MCF 10A (cell line): ENCODE measurements around the gene UCHL3. TPM values are rescaled to one million over a fixed set of nuclear protein-coding genes. Genes with fewer than 3 reads are reported as not detected.
A peak's percentile ranks its signal among the peaks of the same experiment; 100 is the strongest.

Experiments
- BruUV-seq: library from RNA; stranded (reverse); fragments of 400-500 nt; replicated peaks from 2 replicates; lab custom pipeline; 2021; lab: Mats Ljungman, UMichigan
- CTCF ChIA-PET: fragments of 300-600 bp; sonication (Branson Sonifier 250); formaldehyde crosslinking; extraction: SDS; loops from one replicate; lab custom pipeline; 2021; ENCODE audit warnings: antibody characterized with exemption, inconsistent platforms; lab: Yijun Ruan, JAX
- POLR2A ChIA-PET: fragments of 300-600, 350-650 bp; sonication (Branson Sonifier 250); formaldehyde crosslinking; extraction: SDS; loops from one replicate; lab custom pipeline; 2020; ENCODE audit warnings: antibody characterized with exemption, inconsistent platforms; lab: Yijun Ruan, JAX
- DNase-seq: peaks from one replicate; pipeline ENCODE4 v3.0.0-alpha.2; 2018; ENCODE audit not compliant: unreplicated experiment
- H3K27ac Mint-ChIP-seq: one replicate; pipeline ENCODE4 v1.8.0; 2022; ENCODE audit warnings: mild to moderate bottlenecking, low read depth, mixed read lengths; ENCODE audit not compliant: unreplicated experiment
- H3K27me3 Mint-ChIP-seq: one replicate; pipeline ENCODE4 v1.8.0; 2022; ENCODE audit warnings: mixed read lengths; ENCODE audit not compliant: insufficient read depth, unreplicated experiment
- H3K36me3 Mint-ChIP-seq: one replicate; pipeline ENCODE4 v1.8.0; 2022; ENCODE audit warnings: mild to moderate bottlenecking, moderate library complexity, mixed read lengths; ENCODE audit not compliant: insufficient read depth, unreplicated experiment
- H3K4me1 Mint-ChIP-seq: one replicate; pipeline ENCODE4 v1.8.0; 2022; ENCODE audit warnings: mixed read lengths; ENCODE audit not compliant: insufficient read depth, unreplicated experiment
- H3K4me3 Mint-ChIP-seq: one replicate; pipeline ENCODE4 v1.8.0; 2022; ENCODE audit warnings: mild to moderate bottlenecking, moderate library complexity, mixed read lengths; ENCODE audit not compliant: unreplicated experiment
- H3K9me3 Mint-ChIP-seq: one replicate; pipeline ENCODE4 v1.8.0; 2022; ENCODE audit warnings: mixed read lengths; ENCODE audit not compliant: unreplicated experiment
- CTCF ChIP-seq: fragments of 200-600 bp; IDR thresholded peaks from one replicate; pipeline ENCODE4 v1.8.0; 2022; ENCODE audit warnings: antibody characterized with exemption, mild to moderate bottlenecking; ENCODE audit not compliant: unreplicated experiment
- intact Hi-C: fragments of 100-400 bp; cut with micrococcal nuclease; formaldehyde crosslinking; loops from 2 replicates; pipeline ENCODE4 v1.14.1; 2022
- total RNA-seq: library from RNA; stranded (reverse); gene quantifications from 2 replicates; pipeline ENCODE4 v1.2.3, GENCODE V29; 2022

Gene UCHL3
- total RNA-seq, 1 experiment from 2014 or later: 79.3 TPM

- POLR2A ChIA-PET: interaction anchor here (1.0 kb wide), 1 partner anchor 156 kb away, joined by 3 read pairs; no protein-coding TSS in a partner anchor
- no peak overlapping the region for H3K27ac Mint-ChIP-seq
- no TSS peak for BruUV-seq
- no peaks in the 10 kb centered on the region for H3K4me1 Mint-ChIP-seq
- DNase-seq: no peak
- H3K36me3 Mint-ChIP-seq: peaks cover 12% of the 10 kb centered on the region
- CTCF ChIA-PET: interaction anchor here (1.2 kb wide), 1 partner anchor 14 kb away, joined by 3 read pairs; no protein-coding TSS in a partner anchor
- TF ChIP-seq CTCF: no peak
- no peaks in the 10 kb centered on the region for H3K27me3 Mint-ChIP-seq
- H3K4me3 Mint-ChIP-seq: no peak overlapping the region
- intact Hi-C loops: no loop called here
- no peaks in the 10 kb centered on the region for H3K9me3 Mint-ChIP-seq
These were observed 27.6 kb upstream of the UCHL3 start for GRCh38 chr13:75521956-75522355.

GRCh38 chr13:75530549-75530961, 19.0 kb upstream of the UCHL3 start:
- no TSS peak for BruUV-seq
- POLR2A ChIA-PET: interaction anchor here (1.0 kb wide), 1 partner anchor 114 kb away, joined by 4 read pairs; no protein-coding TSS in a partner anchor
- peaks cover 15% of the 10 kb centered on the region for H3K4me1 Mint-ChIP-seq
- H3K36me3 Mint-ChIP-seq: peaks cover 45% of the 10 kb centered on the region
- DNase-seq: no peak
- H3K4me3 Mint-ChIP-seq: no peak overlapping the region
- no peak for TF ChIP-seq CTCF
- no peak overlapping the region for H3K27ac Mint-ChIP-seq
- no peaks in the 10 kb centered on the region for H3K27me3 Mint-ChIP-seq
- intact Hi-C loops: no loop called here
- no peaks in the 10 kb centered on the region for H3K9me3 Mint-ChIP-seq
- CTCF ChIA-PET: interaction anchor here (0.8 kb wide), 1 partner anchor 85 kb away, joined by 4 read pairs; no protein-coding TSS in a partner anchor

GRCh38 chr13:75533861-75534260, 15.7 kb upstream of the UCHL3 start:
- Mint-ChIP-seq H3K36me3 (peaks cover 28% of the 10 kb centered on the region), H3K27ac (no peak overlapping the region), H3K4me3 (no peak overlapping the region), H3K4me1 (peaks cover 32% of the 10 kb centered on the region), H3K9me3 (no peaks in the 10 kb centered on the region), H3K27me3 (no peaks in the 10 kb centered on the region)
- DNase-seq: no peak
- ChIA-PET CTCF (interaction anchor here (1.3 kb wide), 1 partner anchor 52 kb away, joined by 5 read pairs; the partner anchor contains the start of gene TBC1D4), POLR2A (interaction anchor here (1.1 kb wide), 1 partner anchor 21 kb away, joined by 3 read pairs; no protein-coding TSS in a partner anchor)
- intact Hi-C loops: no loop called here
- BruUV-seq: no TSS peak
- no peak for TF ChIP-seq CTCF

- BruUV-seq: TSS peak; percentile 66
- TF ChIP-seq CTCF: no peak
- intact Hi-C loops: loop anchor here (1.0 kb wide), 1 partner anchor 12 kb away; the partner anchor contains the start of gene UCHL3
- Mint-ChIP-seq H3K4me1 (peaks cover 32% of the 10 kb centered on the region), H3K4me3 (peak within 1 kb of the TSS; percentile 93), H3K27me3 (no peaks in the 10 kb centered on the region), H3K27ac (peak within 1 kb of the TSS; percentile 92), H3K36me3 (peaks cover 17% of the 10 kb centered on the region), H3K9me3 (no peaks in the 10 kb centered on the region)
- POLR2A ChIA-PET: interaction anchor here (0.6 to 4.7 kb wide), 23 partner anchors 8 to 210 kb away, joined by 3 to 40 read pairs (median 4); partner anchors contain the start of gene UCHL3
- CTCF ChIA-PET: interaction anchor here (0.5 to 1.4 kb wide), 9 partner anchors 12 to 166 kb away, joined by 3 to 4 read pairs (median 3); partner anchors contain the start of gene UCHL3
- peak; percentile 94 for DNase-seq
These were observed 11.9 kb upstream of the UCHL3 start, which contains the start of gene COMMD6 for GRCh38 chr13:75537401-75538365. TSS of gene COMMD6 (minus strand) at chr13:75537841. CDS start at chr13:75537805, 36 bp downstream.
